Erythroblast (primary cell): ENCODE measurements around the gene SLC22A2.

Experiments used
- GATA1 ChIP-seq: IDR thresholded peaks from 2 replicates; pipeline ENCODE4 v1.6.1; 2011; ENCODE audit warnings: low read depth, mild to moderate bottlenecking, control low read depth, low read length, moderate library complexity
- POLR2A ChIP-seq: IDR thresholded peaks from 2 replicates; pipeline ENCODE4 v1.6.1; 2011; ENCODE audit warnings: mild to moderate bottlenecking, low read length

DNA sequence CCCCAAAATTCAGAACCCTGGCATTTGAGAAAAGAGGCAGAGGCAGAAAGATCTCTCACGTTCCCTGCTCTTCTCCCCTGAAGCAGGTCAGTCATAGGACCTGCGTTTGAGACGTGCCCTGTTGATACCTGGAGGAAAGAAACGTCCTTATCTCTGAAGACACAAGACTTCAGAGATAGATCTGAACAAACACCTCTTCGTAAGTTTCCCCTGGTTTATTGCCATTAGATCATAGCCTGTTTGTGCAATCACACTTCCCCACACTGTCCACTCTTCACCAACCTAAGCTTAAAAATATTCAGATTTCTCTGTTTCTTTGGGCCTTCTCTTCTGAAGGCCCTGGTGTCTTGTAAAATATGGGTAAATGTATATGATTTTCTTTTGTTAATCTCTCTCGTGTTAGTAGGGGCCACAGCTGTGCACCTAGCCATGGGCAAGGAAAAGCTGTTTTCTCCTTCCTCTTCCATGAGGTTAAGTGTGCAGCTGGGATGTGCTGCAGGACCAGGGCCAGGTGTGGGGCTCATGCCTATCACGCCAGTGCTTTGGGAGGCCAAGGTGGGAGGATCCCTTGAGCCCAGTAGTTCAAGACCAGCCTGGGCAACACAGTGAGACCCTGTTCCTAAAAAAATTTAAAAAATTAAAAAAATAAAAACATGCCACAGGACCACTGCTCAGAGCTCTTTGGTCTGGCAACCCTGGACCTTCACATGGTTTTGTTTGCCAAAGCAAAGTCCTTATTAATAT is 4.7 kb upstream of the SLC22A2 start:
- TF ChIP-seq POLR2A (no peak), GATA1 (no peak)
